Brain pericyte (primary cell): ENCODE results near the gene GNA15.
"Not testable (repeated sequence)": the region's sequence is repeated elsewhere in the genome, so short reads cannot be mapped to it uniquely, and the experiment has no call there.

Experiments
- DNase-seq: peaks from one replicate; pipeline ENCODE4 v3.0.0-alpha.2; 2012; ENCODE audit warnings: low read depth, low spot score

Gene GNA15

GRCh38 chr19:3135961-3136683 lies at the start of gene GNA15:
Gene GNA15 (plus strand): TSS chr19:3136033. CDS start chr19:3136451, 418 bp downstream.
- DNase-seq = no peak

- DNase-seq = no peak
These were observed 48.1 kb upstream of the GNA15 start for GRCh38 chr19:3087769-3088168.

- not testable (repeated sequence) for DNase-seq
These were observed 46.5 kb upstream of the GNA15 start for GRCh38 chr19:3089299-3089855.

- DNase-seq = no peak
These were observed 41.0 kb upstream of the GNA15 start for GRCh38 chr19:3094601-3095440.

- DNase-seq = no peak
These were observed 40.2 kb upstream of the GNA15 start for GRCh38 chr19:3095441-3096191.

- DNase-seq = no peak
These were observed 39.4 kb upstream of the GNA15 start for GRCh38 chr19:3096267-3096901.

- DNase-seq = no peak
These were observed 38.9 kb upstream of the GNA15 start for GRCh38 chr19:3096902-3097326.

GRCh38 chr19:3097442-3097871 lies 38.4 kb upstream of the GNA15 start:
- no peak for DNase-seq

GRCh38 chr19:3098141-3098514 lies 37.7 kb upstream of the GNA15 start:
- no peak for DNase-seq

- DNase-seq = no peak
These were observed 37.1 kb upstream of the GNA15 start for GRCh38 chr19:3098515-3099346.

- no peak for DNase-seq
These were observed 36.3 kb upstream of the GNA15 start for GRCh38 chr19:3099347-3100145.

GRCh38 chr19:3100331-3100730 lies 35.5 kb upstream of the GNA15 start:
- DNase-seq = no peak

- DNase-seq = no peak
These were observed 34.8 kb upstream of the GNA15 start for GRCh38 chr19:3100747-3101730.

- DNase-seq = no peak
These were observed 33.3 kb upstream of the GNA15 start for GRCh38 chr19:3102239-3103140.

- DNase-seq = no peak
These were observed 31.2 kb upstream of the GNA15 start for GRCh38 chr19:3104708-3104983.

- DNase-seq = no peak
These were observed 30.0 kb upstream of the GNA15 start for GRCh38 chr19:3105641-3106508.
